Bone marrow (tissue), 2 donors: Measurements from ENCODE around the gene STIM2.
A peak's percentile ranks its signal among the peaks of the same experiment; 100 is the strongest.

Source experiments
- DNase-seq, 2 donors: peaks; one replicate each; lab custom pipeline; 2025; lab: John Stamatoyannopoulos, UW

STIM2 gene

GRCh38 chr4:26837993-26838842 is 22.4 kb upstream of the STIM2 start:
- no peak for DNase-seq

- DNase-seq: no peak
These were observed 21.6 kb upstream of the STIM2 start for GRCh38 chr4:26839016-26839415.

GRCh38 chr4:26839534-26839951 is 21.1 kb upstream of the STIM2 start:
- no peak for DNase-seq

- DNase-seq: no peak
These were observed 19.9 kb upstream of the STIM2 start for GRCh38 chr4:26840786-26841185.

- DNase-seq: no peak
These were observed 17.7 kb upstream of the STIM2 start for GRCh38 chr4:26842911-26843310.

GRCh38 chr4:26850528-26850927 is 10.1 kb upstream of the STIM2 start:
- no peak for DNase-seq

GRCh38 chr4:26851129-26851528 is 9.5 kb upstream of the STIM2 start:
- no peak for DNase-seq

- DNase-seq: no peak
These were observed 5.9 kb upstream of the STIM2 start for GRCh38 chr4:26854701-26855100.

GRCh38 chr4:26856906-26857277 is 3.7 kb upstream of the STIM2 start:
- no peak for DNase-seq

GRCh38 chr4:26857278-26858034 is 3.2 kb upstream of the STIM2 start:
- peak; percentile 61 to 80 for DNase-seq

- no peak for DNase-seq
These were observed 2.4 kb upstream of the STIM2 start for GRCh38 chr4:26858035-26858918.

- DNase-seq: no peak
These were observed 1.7 kb upstream of the STIM2 start for GRCh38 chr4:26858947-26859401.

- no peak for DNase-seq
These were observed 882 bp upstream of the STIM2 start for GRCh38 chr4:26859762-26860156.

- DNase-seq: peak in 1 of 2 donors; percentile 59
These were observed 337 bp downstream of the STIM2 start for GRCh38 chr4:26860922-26861433.

- DNase-seq: peak in 1 of 2 donors; percentile 60
These were observed 969 bp downstream of the STIM2 start for GRCh38 chr4:26861434-26862186.

GRCh38 chr4:26862381-26862915 is 1.8 kb downstream of the STIM2 start:
- no peak for DNase-seq

- DNase-seq: no peak
These were observed 2.9 kb downstream of the STIM2 start for GRCh38 chr4:26863512-26863911.

- peak in 1 of 2 donors; percentile 71 for DNase-seq
These were observed 4.3 kb downstream of the STIM2 start for GRCh38 chr4:26864899-26865298.

GRCh38 chr4:26866203-26866602 is 5.6 kb downstream of the STIM2 start:
- no peak for DNase-seq

- DNase-seq: no peak
These were observed 6.1 kb downstream of the STIM2 start for GRCh38 chr4:26866781-26867180.
